GM20000 (cell line): ENCODE measurements around the gene PEAK1.
"Not testable (repeated sequence)": the region's sequence is repeated elsewhere in the genome, so short reads cannot be mapped to it uniquely, and the experiment has no call there.

ENCODE experiments used
- DNase-seq: peaks from one replicate; pipeline ENCODE4 v3.0.0; 2012; ENCODE audit warnings: low spot score
- TF ChIP-seq, protein P1 (sequence below): IDR thresholded peaks from 2 replicates; pipeline ENCODE4 v1.5.1; 2012; ENCODE audit warnings: mild to moderate bottlenecking, control low read depth; ENCODE audit errors: extremely low read depth, missing control alignments

PEAK1 gene

DNA sequence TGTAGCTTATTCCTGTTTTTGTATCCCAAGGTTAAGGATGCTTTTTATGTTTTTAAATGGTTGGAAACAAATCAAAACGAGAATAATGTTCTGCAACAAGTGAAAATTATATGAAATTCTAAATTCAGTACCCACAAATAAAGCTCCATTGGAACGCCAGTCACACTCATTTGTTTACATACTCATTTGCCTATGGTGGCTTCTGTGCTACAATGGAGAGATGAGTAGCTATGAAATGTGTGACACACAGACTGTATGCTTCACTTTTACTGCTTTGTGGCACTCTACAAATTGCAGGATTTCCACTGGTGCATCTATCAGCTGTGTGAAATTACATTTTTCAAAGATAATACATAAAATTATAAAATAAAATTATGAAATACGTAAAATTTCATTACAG lies 236.8 kb downstream of the PEAK1 start:
- DNase-seq = no peak
- TF ChIP-seq, protein P1, sequence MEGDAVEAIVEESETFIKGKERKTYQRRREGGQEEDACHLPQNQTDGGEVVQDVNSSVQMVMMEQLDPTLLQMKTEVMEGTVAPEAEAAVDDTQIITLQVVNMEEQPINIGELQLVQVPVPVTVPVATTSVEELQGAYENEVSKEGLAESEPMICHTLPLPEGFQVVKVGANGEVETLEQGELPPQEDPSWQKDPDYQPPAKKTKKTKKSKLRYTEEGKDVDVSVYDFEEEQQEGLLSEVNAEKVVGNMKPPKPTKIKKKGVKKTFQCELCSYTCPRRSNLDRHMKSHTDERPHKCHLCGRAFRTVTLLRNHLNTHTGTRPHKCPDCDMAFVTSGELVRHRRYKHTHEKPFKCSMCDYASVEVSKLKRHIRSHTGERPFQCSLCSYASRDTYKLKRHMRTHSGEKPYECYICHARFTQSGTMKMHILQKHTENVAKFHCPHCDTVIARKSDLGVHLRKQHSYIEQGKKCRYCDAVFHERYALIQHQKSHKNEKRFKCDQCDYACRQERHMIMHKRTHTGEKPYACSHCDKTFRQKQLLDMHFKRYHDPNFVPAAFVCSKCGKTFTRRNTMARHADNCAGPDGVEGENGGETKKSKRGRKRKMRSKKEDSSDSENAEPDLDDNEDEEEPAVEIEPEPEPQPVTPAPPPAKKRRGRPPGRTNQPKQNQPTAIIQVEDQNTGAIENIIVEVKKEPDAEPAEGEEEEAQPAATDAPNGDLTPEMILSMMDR = no peak

DNA sequence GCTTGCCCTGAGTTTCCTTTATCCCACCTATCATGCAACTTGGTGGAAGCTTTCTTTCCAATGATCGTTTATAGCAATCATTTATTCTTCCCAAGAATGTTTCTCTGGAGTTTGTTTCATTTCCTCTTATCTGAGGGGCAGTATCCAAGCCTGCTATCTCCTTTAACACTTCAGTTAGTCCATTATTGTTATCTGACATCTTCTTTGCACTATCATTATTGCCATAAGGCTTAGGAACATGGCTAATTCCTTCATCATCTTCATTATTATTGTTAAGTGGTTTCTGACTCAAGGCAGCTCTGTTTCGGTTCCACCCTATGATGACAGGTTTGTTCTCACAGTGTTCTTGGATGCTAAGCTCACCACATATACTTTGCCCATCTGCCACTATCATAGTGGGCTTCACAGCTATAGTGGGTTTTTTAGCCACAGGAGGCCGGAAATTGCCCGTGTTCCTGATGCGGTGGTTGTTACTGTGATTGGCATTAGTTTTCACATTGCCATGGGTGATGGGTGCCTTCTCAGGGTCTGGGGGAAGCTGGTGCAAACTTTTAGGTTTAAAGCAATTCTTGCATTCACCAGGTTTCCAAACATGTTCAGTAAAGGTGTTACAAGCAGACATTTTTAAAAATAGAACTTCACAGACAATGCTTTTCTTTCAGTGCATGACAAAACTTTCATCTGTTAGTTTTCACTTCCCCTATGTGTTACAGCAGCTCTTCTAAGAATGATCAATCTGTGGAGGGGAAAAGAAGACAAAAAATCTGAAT lies 238.4 kb downstream of the PEAK1 start:
- TF ChIP-seq, protein P1 = no peak
- DNase-seq = peak; percentile 47

DNA sequence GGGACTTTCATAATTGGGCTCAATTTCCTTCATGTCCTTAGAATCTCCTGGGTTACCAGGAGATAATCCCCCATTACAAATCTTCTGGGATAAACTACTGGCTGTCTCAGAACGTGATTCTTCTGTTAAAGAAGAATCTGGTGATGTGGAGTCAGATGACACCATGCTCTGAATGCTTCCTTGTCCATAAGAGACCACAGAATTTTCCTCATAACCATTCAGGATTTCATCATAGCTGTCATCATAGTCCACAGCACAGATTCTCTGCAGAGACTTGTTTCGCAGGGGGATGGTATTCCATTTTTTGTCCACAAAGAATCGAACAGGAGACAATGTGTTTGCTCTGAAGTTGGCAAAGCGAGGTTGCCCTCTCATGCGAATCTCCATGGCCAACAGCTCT lies 239.1 kb downstream of the PEAK1 start:
- TF ChIP-seq, protein P1 = no peak
- DNase-seq = no peak

DNA sequence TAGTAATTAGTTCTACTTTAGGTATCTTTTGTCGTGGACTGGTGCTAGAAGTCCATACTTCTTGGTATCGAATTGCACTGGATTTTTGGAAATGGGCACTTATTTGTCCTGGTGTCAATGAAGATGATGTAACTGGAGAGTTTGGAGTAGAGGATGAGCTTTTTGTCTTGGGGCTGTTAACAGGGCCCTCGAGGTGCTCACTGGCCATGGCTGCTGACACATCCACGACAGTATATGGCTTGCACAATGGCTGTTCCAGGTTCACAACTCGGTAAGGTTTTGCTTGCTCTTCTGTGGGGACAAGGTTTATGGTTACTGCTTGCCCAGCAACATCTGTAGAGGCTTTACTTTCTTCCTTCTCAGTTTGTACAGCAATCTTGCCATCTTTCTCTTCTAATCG lies 239.6 kb downstream of the PEAK1 start:
- DNase-seq = no peak
- TF ChIP-seq, protein P1 = no peak

DNA sequence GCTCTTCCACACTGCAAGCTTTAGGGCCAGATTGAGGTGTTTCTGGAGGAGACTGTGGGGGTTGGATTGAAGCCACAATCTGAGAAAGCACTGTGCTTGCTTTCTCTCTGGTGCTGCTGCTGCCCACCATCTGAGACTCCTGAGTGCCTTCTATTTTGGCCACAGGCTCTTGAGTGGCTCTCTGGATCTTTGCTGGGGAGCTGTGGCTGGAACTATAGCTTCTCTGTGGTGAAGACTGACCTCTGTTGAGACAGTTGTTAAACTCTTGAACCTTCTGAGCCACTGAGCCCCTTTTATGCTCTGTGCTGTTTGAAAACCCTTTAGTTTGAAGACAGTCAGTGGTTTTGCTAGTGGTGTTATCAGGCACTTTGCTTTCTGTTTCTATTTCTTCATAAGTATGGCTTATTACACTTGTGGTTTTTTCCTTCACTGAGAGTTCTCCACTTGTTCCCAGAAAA lies 240.3 kb downstream of the PEAK1 start:
- DNase-seq = peak; percentile 58
- TF ChIP-seq, protein P1 = no peak

GRCh38 chr15:77178411-77178810 lies 241.5 kb downstream of the PEAK1 start:
- TF ChIP-seq, protein P1 = no peak
- DNase-seq = no peak

DNA sequence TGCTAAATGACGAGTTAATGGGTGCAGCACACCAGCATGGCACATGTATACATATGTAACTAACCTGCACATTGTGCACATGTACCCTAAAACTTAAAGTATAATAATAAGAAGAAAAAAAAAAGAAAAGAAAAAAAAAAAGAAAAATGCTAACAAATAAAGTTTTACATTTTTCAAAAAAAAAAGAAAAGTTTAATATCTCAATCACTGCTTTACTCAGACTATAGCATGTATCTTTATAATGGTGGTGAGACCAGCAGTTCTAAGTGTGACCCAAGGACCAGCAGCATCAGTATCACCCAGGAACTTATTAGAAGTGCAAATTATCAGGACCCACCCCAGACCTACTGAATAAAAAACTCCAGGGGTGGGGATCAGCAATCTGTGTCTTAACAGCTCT lies 243.8 kb downstream of the PEAK1 start:
- not testable (repeated sequence) for DNase-seq

GRCh38 chr15:77173487-77173886 lies 246.4 kb downstream of the PEAK1 start:
- no peak for DNase-seq
- TF ChIP-seq, protein P1 = no peak
